ENCODE measurements around the gene KCNIP4.

DNA sequence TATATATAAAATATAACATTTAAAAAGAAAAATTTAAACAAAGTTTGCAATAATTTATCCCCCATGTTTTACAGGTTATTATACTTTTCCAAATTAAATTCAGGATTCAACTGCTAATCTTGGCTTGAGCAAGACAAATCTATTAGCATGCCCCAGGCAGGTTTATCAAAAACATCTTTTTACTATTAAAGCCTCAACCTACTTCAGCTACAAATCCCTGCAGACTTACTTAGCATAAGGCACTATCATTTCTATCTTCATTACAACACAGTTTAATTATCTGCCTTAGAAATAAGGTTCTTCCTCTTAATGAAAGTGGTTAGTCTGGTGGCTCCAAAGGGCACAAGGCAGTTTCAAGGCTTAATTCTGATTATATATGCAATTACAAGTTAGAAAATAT lies 770.7 kb downstream of the KCNIP4 start:
- TF ChIP-seq CTCF (IDR thresholded peaks at IDR 0.05): no peak
- TF ChIP-seq POLR2A (IDR thresholded peaks at IDR 0.05): no peak
